H9 (cell line): ENCODE measurements around the gene BLOC1S5. TPM values are rescaled to one million over a fixed set of nuclear protein-coding genes. Genes with fewer than 3 reads are reported as not detected.

ENCODE experiments used
- DNase-seq: peaks from one replicate; pipeline ENCODE4 v3.0.0-alpha.2; 2017
- H2AFZ ChIP-seq: one replicate; pipeline ENCODE4 v1.6.1; 2013; ENCODE audit warnings: mild to moderate bottlenecking, low read length, control low read depth, moderate library complexity
- H2AK5ac ChIP-seq: 2 replicates; pipeline ENCODE4 v1.6.1; 2013; ENCODE audit warnings: low read length, control low read depth, mixed read lengths; ENCODE audit not compliant: insufficient read length
- H2BK120ac ChIP-seq: one replicate; pipeline ENCODE4 v1.6.1; 2013; ENCODE audit warnings: low read depth, mild to moderate bottlenecking, low read length, control low read depth, inconsistent platforms; ENCODE audit not compliant: poor library complexity, severe bottlenecking
- H2BK12ac ChIP-seq: 2 replicates; pipeline ENCODE4 v1.6.1; 2013; ENCODE audit warnings: low read length, control low read depth, mixed read lengths, low read depth; ENCODE audit not compliant: insufficient read length
- H2BK15ac ChIP-seq: 2 replicates; pipeline ENCODE4 v1.6.1; 2013; ENCODE audit warnings: low read depth, low read length, control low read depth
- H2BK20ac ChIP-seq: one replicate; pipeline ENCODE4 v1.6.1; 2013; ENCODE audit warnings: low read depth, mild to moderate bottlenecking, low read length, control low read depth, inconsistent platforms; ENCODE audit not compliant: poor library complexity, severe bottlenecking
- H2BK5ac ChIP-seq: 2 replicates; pipeline ENCODE4 v1.6.1; 2013; ENCODE audit warnings: low read length, control low read depth, mixed read lengths; ENCODE audit not compliant: insufficient read length
- H3K14ac ChIP-seq: 2 replicates; pipeline ENCODE4 v1.6.1; 2013; ENCODE audit warnings: low read length, control low read depth; ENCODE audit not compliant: insufficient read depth
- H3K18ac ChIP-seq: 2 replicates; pipeline ENCODE4 v1.6.1; 2013; ENCODE audit warnings: low read depth, mild to moderate bottlenecking, mixed read lengths, low read length, control low read depth; ENCODE audit not compliant: insufficient read length
- H3K23ac ChIP-seq: 2 replicates; pipeline ENCODE4 v1.6.1; 2013; ENCODE audit warnings: low read length, control low read depth, mixed read lengths, low read depth; ENCODE audit not compliant: insufficient read length
- H3K23me2 ChIP-seq: 2 replicates; pipeline ENCODE4 v1.6.1; 2013; ENCODE audit warnings: low read depth, mild to moderate bottlenecking, mixed read lengths, low read length, control low read depth; ENCODE audit not compliant: insufficient read length, poor library complexity, severe bottlenecking
- H3K27ac ChIP-seq: 2 replicates; pipeline ENCODE4 v1.5.1; 2013; ENCODE audit warnings: low read length, control low read depth, mixed read lengths, low read depth; ENCODE audit not compliant: insufficient read length
- H3K27me3 ChIP-seq: 2 replicates; pipeline ENCODE4 v1.6.1; 2013; ENCODE audit warnings: low read length, control low read depth, inconsistent platforms; ENCODE audit not compliant: insufficient read depth
- H3K4ac ChIP-seq: 2 replicates; pipeline ENCODE4 v1.6.1; 2013; ENCODE audit warnings: low read depth, mild to moderate bottlenecking, control low read depth, inconsistent platforms, low read length, moderate library complexity
- H3K4me1 ChIP-seq: 2 replicates; pipeline ENCODE4 v1.6.1; 2013; ENCODE audit warnings: low read length, control low read depth, inconsistent platforms; ENCODE audit not compliant: insufficient read depth
- H3K4me2 ChIP-seq: 2 replicates; pipeline ENCODE4 v1.6.1; 2013; ENCODE audit warnings: low read length, control low read depth, mixed read lengths; ENCODE audit not compliant: insufficient read length, insufficient read depth
- H3K56ac ChIP-seq: 2 replicates; pipeline ENCODE4 v1.6.1; 2013; ENCODE audit warnings: low read depth, mild to moderate bottlenecking, mixed read lengths, low read length, control low read depth; ENCODE audit not compliant: insufficient read length
- H3K79me1 ChIP-seq: 2 replicates; pipeline ENCODE4 v1.6.1; 2013; ENCODE audit warnings: low read depth, mild to moderate bottlenecking, moderate library complexity, low read length, control low read depth, inconsistent platforms; ENCODE audit not compliant: insufficient read depth, poor library complexity, severe bottlenecking
- H3K79me2 ChIP-seq: 2 replicates; pipeline ENCODE4 v1.6.1; 2013; ENCODE audit warnings: low read length, control low read depth, inconsistent platforms; ENCODE audit not compliant: insufficient read depth
- H3K9ac ChIP-seq: 2 replicates; pipeline ENCODE4 v1.6.1; 2013; ENCODE audit warnings: low read length, control low read depth, mixed read lengths; ENCODE audit not compliant: insufficient read length; ENCODE audit errors: extremely low read depth
- H3K9me3 ChIP-seq: one replicate; pipeline ENCODE4 v1.6.1; 2013; ENCODE audit warnings: low read depth, low read length, inconsistent platforms; ENCODE audit not compliant: control insufficient read depth
- H3T11ph ChIP-seq: one replicate; pipeline ENCODE4 v1.6.1; 2013; ENCODE audit warnings: mild to moderate bottlenecking, low read length, control low read depth, inconsistent platforms
- H4K20me1 ChIP-seq: one replicate; pipeline ENCODE4 v1.6.1; 2013; ENCODE audit not compliant: control insufficient read depth, insufficient read length, insufficient read depth
- H4K5ac ChIP-seq: 2 replicates; pipeline ENCODE4 v1.6.1; 2013; ENCODE audit warnings: low read depth, mild to moderate bottlenecking, mixed read lengths, low read length, control low read depth; ENCODE audit not compliant: insufficient read length
- H4K8ac ChIP-seq: replicated peaks from 2 replicates; pipeline ENCODE4 v1.6.1; 2013; ENCODE audit warnings: low read length, control low read depth, mixed read lengths, low read depth; ENCODE audit not compliant: insufficient read length
- H4K91ac ChIP-seq: 2 replicates; pipeline ENCODE4 v1.6.1; 2013; ENCODE audit warnings: low read depth, mild to moderate bottlenecking, moderate library complexity, mixed read lengths, low read length, control low read depth; ENCODE audit not compliant: insufficient read length
- H3K27ac Mint-ChIP-seq, 3 experiments: 2 replicates in 2 of 3; 3 replicates in 1 of 3; pipeline ENCODE4 v1.8.0; 2020 to 2021; ENCODE audit warnings: mixed read lengths in 3 of 3, mild to moderate bottlenecking in 1 of 3, moderate library complexity in 1 of 3
- H3K27me3 Mint-ChIP-seq: 2 replicates; pipeline ENCODE4 v1.8.0; 2021; ENCODE audit warnings: low read depth, mild to moderate bottlenecking, moderate library complexity, mixed read lengths
- H3K36me3 Mint-ChIP-seq, 3 experiments: 2 replicates in 2 of 3; 3 replicates in 1 of 3; pipeline ENCODE4 v1.8.0; 2020 to 2021; ENCODE audit warnings: low read depth in 3 of 3, mixed read lengths in 3 of 3; ENCODE audit not compliant: insufficient read depth in 1 of 3
- H3K4me1 Mint-ChIP-seq, 2 experiments: 2 replicates each; pipeline ENCODE4 v1.8.0; 2020; ENCODE audit warnings: mixed read lengths in 2 of 2
- H3K4me3 Mint-ChIP-seq, 2 experiments: 2 replicates in 1 of 2; 3 replicates in 1 of 2; pipeline ENCODE4 v1.8.0; 2020 to 2021; ENCODE audit warnings: mild to moderate bottlenecking in 2 of 2, mixed read lengths in 2 of 2, moderate library complexity in 1 of 2
- H3K9me3 Mint-ChIP-seq, 2 experiments: 2 replicates in 1 of 2; 3 replicates in 1 of 2; pipeline ENCODE4 v1.8.0; 2020; ENCODE audit warnings: mild to moderate bottlenecking in 2 of 2, mixed read lengths in 2 of 2, moderate library complexity in 1 of 2
- WGBS: extraction: QIAGEN DNeasy Blood & Tissue Kit; methylation state at CpG from one replicate; pipeline ENCODE4 v1.1.7; 2013; ENCODE audit warnings: missing lambda C conversion rate, low lambda C conversion rate, mixed read lengths; ENCODE audit not compliant: insufficient read length; ENCODE audit errors: extremely low coverage; 5-methylcytosine and 5-hydroxymethylcytosine counted together
- total RNA-seq: library from RNA; stranded (reverse); gene quantifications from 2 replicates; pipeline ENCODE4 v1.2.1, GENCODE V29; 2021
- TF ChIP-seq, protein P1 (sequence below): fragments of 200-600 bp; sonication (generic); conservative IDR thresholded peaks from 3 replicates; pipeline ENCODE4 v1.8.0; 2021; ENCODE audit warnings: antibody characterized with exemption, mild to moderate bottlenecking

BLOC1S5 gene
- total RNA-seq, 1 experiment from 2014 or later, result 15.6 TPM

DNA sequence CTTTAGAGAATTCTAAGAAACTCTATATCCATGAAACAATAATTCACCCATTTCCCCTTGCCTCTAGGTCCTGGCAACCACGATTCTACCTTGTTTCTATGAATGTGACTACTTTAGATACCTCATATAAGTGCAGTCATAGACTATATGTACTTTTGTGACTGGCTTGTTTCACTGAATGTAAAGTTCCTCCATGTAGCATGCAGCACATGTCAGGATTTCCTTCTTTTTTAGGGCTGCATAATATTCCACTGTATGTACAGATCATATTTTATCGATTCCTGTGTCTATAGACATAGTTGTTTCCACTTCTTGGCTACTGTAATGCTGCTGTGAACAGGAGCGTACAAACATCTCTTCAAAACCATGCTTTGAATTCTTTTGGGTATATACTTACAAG, 26.5 kb upstream of the BLOC1S5 start:
- Histone ChIP-seq H2BK15ac (no peak overlapping the region), H3K18ac (no peak overlapping the region), H3K27me3 (no peaks in the 10 kb centered on the region), H3K79me2 (peaks cover 2% of the 10 kb centered on the region; the same call in 1 of the 2 replicates), H3K4me2 (no peak overlapping the region), H2AK5ac (no peak overlapping the region), H3K4ac (no peak overlapping the region), H3K23ac (no peak overlapping the region), H4K91ac (no peak overlapping the region), H3K4me1 (peaks cover 2% of the 10 kb centered on the region; the same call in 1 of the 2 replicates), H3K27ac (no peak overlapping the region), H2BK120ac (no peak overlapping the region), H2BK5ac (no peak overlapping the region), H4K20me1 (no peaks in the 10 kb centered on the region), H3K9ac (no peak overlapping the region), H3T11ph (no peak overlapping the region), H3K14ac (no peak overlapping the region), H2BK20ac (no peak overlapping the region), H2BK12ac (no peak overlapping the region), H3K79me1 (peaks cover 13% of the 10 kb centered on the region), H4K5ac (no peak overlapping the region), H2AFZ (no peak overlapping the region), H3K56ac (no peak overlapping the region), H3K23me2 (no peaks in the 10 kb centered on the region), H3K9me3 (peaks cover 11% of the 10 kb centered on the region), H4K8ac (no peak overlapping the region)
- Mint-ChIP-seq H3K27ac (no peak overlapping the region), H3K9me3 (peaks cover 16 to 20% of the 10 kb centered on the region in 2 experiments; a peak in 4 of 5 replicates), H3K36me3 (peaks cover 67 to 82% (median 80%) of the 10 kb centered on the region in 3 experiments), H3K27me3 (no peaks in the 10 kb centered on the region), H3K4me3 (no peak overlapping the region), H3K4me1 (peaks cover 4 to 6% of the 10 kb centered on the region in 2 experiments)
- WGBS, result no CpG with 5 or more reads among the region's 3 CpGs
- DNase-seq, result no peak
- TF ChIP-seq, protein P1, sequence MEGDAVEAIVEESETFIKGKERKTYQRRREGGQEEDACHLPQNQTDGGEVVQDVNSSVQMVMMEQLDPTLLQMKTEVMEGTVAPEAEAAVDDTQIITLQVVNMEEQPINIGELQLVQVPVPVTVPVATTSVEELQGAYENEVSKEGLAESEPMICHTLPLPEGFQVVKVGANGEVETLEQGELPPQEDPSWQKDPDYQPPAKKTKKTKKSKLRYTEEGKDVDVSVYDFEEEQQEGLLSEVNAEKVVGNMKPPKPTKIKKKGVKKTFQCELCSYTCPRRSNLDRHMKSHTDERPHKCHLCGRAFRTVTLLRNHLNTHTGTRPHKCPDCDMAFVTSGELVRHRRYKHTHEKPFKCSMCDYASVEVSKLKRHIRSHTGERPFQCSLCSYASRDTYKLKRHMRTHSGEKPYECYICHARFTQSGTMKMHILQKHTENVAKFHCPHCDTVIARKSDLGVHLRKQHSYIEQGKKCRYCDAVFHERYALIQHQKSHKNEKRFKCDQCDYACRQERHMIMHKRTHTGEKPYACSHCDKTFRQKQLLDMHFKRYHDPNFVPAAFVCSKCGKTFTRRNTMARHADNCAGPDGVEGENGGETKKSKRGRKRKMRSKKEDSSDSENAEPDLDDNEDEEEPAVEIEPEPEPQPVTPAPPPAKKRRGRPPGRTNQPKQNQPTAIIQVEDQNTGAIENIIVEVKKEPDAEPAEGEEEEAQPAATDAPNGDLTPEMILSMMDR, result no peak
